Effector memory CD8-positive, alpha-beta T cell (primary cell): ENCODE data around the gene AGTR2.
"Not testable (repeated sequence)": the region's sequence is repeated elsewhere in the genome, so short reads cannot be mapped to it uniquely, and the experiment has no call there.

ENCODE experiments used
- ATAC-seq: fragments of 150-1000 bp; cut with Tn5 transposase; replicated peaks from 2 replicates; pipeline ENCODE4 v1.10.0; 2021; ENCODE audit warnings: mild to moderate bottlenecking, moderate library complexity
- DNase-seq, 3 experiments: peaks; one replicate each; pipeline ENCODE4 v3.0.0; 2021
- H3K27ac Mint-ChIP-seq, 2 donors: one replicate each; pipeline ENCODE4 v1.8.0; 2022; ENCODE audit warnings: mild to moderate bottlenecking in 2 of 2, mixed read lengths in 2 of 2, moderate library complexity in 2 of 2
- H3K27me3 Mint-ChIP-seq, 2 donors: one replicate each; pipeline ENCODE4 v1.8.0; 2022; ENCODE audit warnings: mixed read lengths in 2 of 2
- H3K36me3 Mint-ChIP-seq: one replicate; pipeline ENCODE4 v1.8.0; 2022; ENCODE audit warnings: mild to moderate bottlenecking, moderate library complexity, mixed read lengths; ENCODE audit not compliant: insufficient read depth
- H3K4me1 Mint-ChIP-seq, 2 donors: one replicate each; pipeline ENCODE4 v1.8.0; 2022; ENCODE audit warnings: low read depth in 2 of 2, mixed read lengths in 2 of 2
- H3K4me3 Mint-ChIP-seq, 2 donors: one replicate each; pipeline ENCODE4 v1.8.0; 2022; ENCODE audit warnings: mild to moderate bottlenecking in 2 of 2, mixed read lengths in 2 of 2, moderate library complexity in 2 of 2
- H3K9me3 Mint-ChIP-seq, 2 donors: one replicate each; pipeline ENCODE4 v1.8.0; 2022; ENCODE audit warnings: mixed read lengths in 2 of 2
- total RNA-seq, 9 experiments: gene quantifications; one replicate each; lab custom pipeline; 2026; lab: John Stamatoyannopoulos, UW

AGTR2 gene
- total RNA-seq: 0 reads per million in 9 experiments

GRCh38 chrX:116170511-116170910 is at the start of gene AGTR2:
AGTR2 (plus strand) TSS chrX:116170744; CDS start chrX:116172281, 1,537 bp downstream.
- Mint-ChIP-seq H3K4me3 (no peak within 1 kb of the TSS), H3K27ac (no peak within 1 kb of the TSS), H3K27me3 (no peaks in the 10 kb centered on the region), H3K9me3 (peaks cover 0 to 4% of the 10 kb centered on the region in 2 donors), H3K4me1 (no peaks in the 10 kb centered on the region), H3K36me3 (no peaks in the 10 kb centered on the region)
- ATAC-seq: no peak
- no peak for DNase-seq

GRCh38 chrX:116135277-116135676 is 35.3 kb upstream of the AGTR2 start:
- no peak overlapping the region for H3K27ac Mint-ChIP-seq
- peaks cover 0 to 4% of the 10 kb centered on the region in 2 donors for H3K9me3 Mint-ChIP-seq
- no peak overlapping the region for H3K4me3 Mint-ChIP-seq
- no peaks in the 10 kb centered on the region for H3K4me1 Mint-ChIP-seq
- H3K27me3 Mint-ChIP-seq: no peaks in the 10 kb centered on the region
- DNase-seq (no peak), ATAC-seq (no peak)
- no peaks in the 10 kb centered on the region for H3K36me3 Mint-ChIP-seq

- not testable (repeated sequence) for H3K9me3 Mint-ChIP-seq, DNase-seq, H3K4me1 Mint-ChIP-seq, H3K27me3 Mint-ChIP-seq, H3K27ac Mint-ChIP-seq, ATAC-seq, H3K36me3 Mint-ChIP-seq, H3K4me3 Mint-ChIP-seq
These were observed 29.3 kb upstream of the AGTR2 start for GRCh38 chrX:116141270-116141669.

- Mint-ChIP-seq H3K4me1 (no peaks in the 10 kb centered on the region), H3K9me3 (peaks cover 4 to 7% of the 10 kb centered on the region in 2 donors), H3K27me3 (no peaks in the 10 kb centered on the region), H3K27ac (no peak overlapping the region), H3K4me3 (no peak overlapping the region), H3K36me3 (no peaks in the 10 kb centered on the region)
- DNase-seq (no peak), ATAC-seq (no peak)
These were observed 27.6 kb upstream of the AGTR2 start for GRCh38 chrX:116142976-116143375.

- Mint-ChIP-seq H3K4me3 (no peak overlapping the region), H3K27me3 (no peaks in the 10 kb centered on the region), H3K9me3 (peaks cover 0 to 4% of the 10 kb centered on the region in 2 donors), H3K4me1 (no peaks in the 10 kb centered on the region), H3K27ac (no peak overlapping the region), H3K36me3 (no peaks in the 10 kb centered on the region)
- no peak for ATAC-seq
- no peak for DNase-seq
These were observed 2.4 kb downstream of the AGTR2 start for GRCh38 chrX:116172976-116173375.

GRCh38 chrX:116181300-116181699 is 10.8 kb downstream of the AGTR2 start:
- ATAC-seq (no peak), DNase-seq (no peak)
- Mint-ChIP-seq H3K4me3 (no peak overlapping the region), H3K27me3 (no peaks in the 10 kb centered on the region), H3K27ac (no peak overlapping the region), H3K9me3 (peaks cover 0 to 4% of the 10 kb centered on the region in 2 donors), H3K4me1 (no peaks in the 10 kb centered on the region), H3K36me3 (no peaks in the 10 kb centered on the region)

- no peak for ATAC-seq
- Mint-ChIP-seq H3K4me1 (no peaks in the 10 kb centered on the region), H3K36me3 (no peaks in the 10 kb centered on the region), H3K4me3 (no peak overlapping the region), H3K9me3 (peaks cover 0 to 4% of the 10 kb centered on the region in 2 donors), H3K27ac (no peak overlapping the region), H3K27me3 (no peaks in the 10 kb centered on the region)
- DNase-seq: no peak
These were observed 14.6 kb downstream of the AGTR2 start for GRCh38 chrX:116185163-116185562.

- no peak overlapping the region for H3K27ac Mint-ChIP-seq
- H3K36me3 Mint-ChIP-seq: no peaks in the 10 kb centered on the region
- H3K9me3 Mint-ChIP-seq: no peaks in the 10 kb centered on the region
- H3K4me1 Mint-ChIP-seq: no peaks in the 10 kb centered on the region
- ATAC-seq (no peak), DNase-seq (no peak)
- no peaks in the 10 kb centered on the region for H3K27me3 Mint-ChIP-seq
- H3K4me3 Mint-ChIP-seq: no peak overlapping the region
These were observed 24.1 kb downstream of the AGTR2 start for GRCh38 chrX:116194649-116195048.

- no peak overlapping the region for H3K4me3 Mint-ChIP-seq
- ATAC-seq (no peak), DNase-seq (no peak)
- no peaks in the 10 kb centered on the region for H3K27me3 Mint-ChIP-seq
- H3K4me1 Mint-ChIP-seq: no peaks in the 10 kb centered on the region
- peaks cover 3 to 18% of the 10 kb centered on the region in 2 donors for H3K9me3 Mint-ChIP-seq
- H3K27ac Mint-ChIP-seq: no peak overlapping the region
- H3K36me3 Mint-ChIP-seq: no peaks in the 10 kb centered on the region
These were observed 27.7 kb downstream of the AGTR2 start for GRCh38 chrX:116198235-116198634.

- H3K4me3 Mint-ChIP-seq: no peak overlapping the region
- no peaks in the 10 kb centered on the region for H3K36me3 Mint-ChIP-seq
- ATAC-seq: no peak
- no peak overlapping the region for H3K27ac Mint-ChIP-seq
- no peaks in the 10 kb centered on the region for H3K4me1 Mint-ChIP-seq
- H3K27me3 Mint-ChIP-seq: no peaks in the 10 kb centered on the region
- H3K9me3 Mint-ChIP-seq: peaks cover 3 to 18% of the 10 kb centered on the region in 2 donors
- DNase-seq: no peak
These were observed 28.3 kb downstream of the AGTR2 start for GRCh38 chrX:116198810-116199209.

GRCh38 chrX:116204932-116205331 is 34.4 kb downstream of the AGTR2 start:
- Mint-ChIP-seq H3K27ac (no peak overlapping the region), H3K4me1 (no peaks in the 10 kb centered on the region), H3K9me3 (peaks cover 3 to 18% of the 10 kb centered on the region in 2 donors), H3K4me3 (no peak overlapping the region), H3K27me3 (no peaks in the 10 kb centered on the region), H3K36me3 (no peaks in the 10 kb centered on the region)
- ATAC-seq (no peak), DNase-seq (no peak)

- no peak for ATAC-seq
- Mint-ChIP-seq H3K4me3 (no peak overlapping the region), H3K4me1 (no peaks in the 10 kb centered on the region), H3K36me3 (no peaks in the 10 kb centered on the region), H3K27ac (no peak overlapping the region), H3K9me3 (no peaks in the 10 kb centered on the region), H3K27me3 (no peaks in the 10 kb centered on the region)
- no peak for DNase-seq
These were observed 42.7 kb downstream of the AGTR2 start for GRCh38 chrX:116213262-116213661.

- ATAC-seq, H3K4me1 Mint-ChIP-seq, H3K36me3 Mint-ChIP-seq, H3K4me3 Mint-ChIP-seq, H3K27me3 Mint-ChIP-seq, H3K9me3 Mint-ChIP-seq, H3K27ac Mint-ChIP-seq, DNase-seq: not testable (repeated sequence)
These were observed 46.5 kb downstream of the AGTR2 start for GRCh38 chrX:116217080-116217479.
